T1000 (cell line): Measurements from ENCODE around the gene MLLT3.

Experiments used
- DNase-seq: peaks from one replicate; lab custom pipeline; 2025; ENCODE audit warnings: mixed read lengths; lab: John Stamatoyannopoulos, UW

The MLLT3 gene

DNA sequence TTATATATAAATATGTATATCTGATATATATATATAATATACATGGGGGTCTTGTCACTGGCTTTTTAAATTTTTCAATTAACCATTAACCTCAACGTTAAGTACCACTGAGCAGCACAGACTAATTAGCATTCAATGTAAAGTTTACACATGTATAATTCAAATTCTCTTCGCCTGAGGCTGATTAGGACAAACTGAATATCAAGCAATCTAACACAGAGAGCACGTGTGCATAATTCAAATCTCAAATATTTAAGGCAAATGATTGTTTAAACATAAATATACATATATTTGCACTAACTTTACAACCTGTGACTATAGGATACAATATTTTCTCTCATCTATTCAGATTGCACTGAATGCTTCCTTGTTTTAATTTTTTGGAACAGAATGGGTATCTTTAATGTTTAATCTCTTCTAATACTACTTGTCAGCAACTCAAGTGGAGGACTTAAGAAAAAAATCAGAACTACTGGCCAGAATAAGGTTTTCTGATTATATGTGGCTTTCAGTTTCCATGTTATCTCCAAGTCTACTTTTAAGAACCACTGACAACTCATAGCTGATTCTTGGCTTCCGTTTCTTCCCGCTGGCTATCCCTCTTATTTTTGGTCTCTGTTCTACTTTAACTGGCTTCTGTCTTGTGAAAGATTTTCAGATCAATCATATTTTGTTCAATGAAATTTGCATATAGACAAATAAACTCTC is 204.8 kb downstream of the MLLT3 start:
- no peak for DNase-seq

DNA sequence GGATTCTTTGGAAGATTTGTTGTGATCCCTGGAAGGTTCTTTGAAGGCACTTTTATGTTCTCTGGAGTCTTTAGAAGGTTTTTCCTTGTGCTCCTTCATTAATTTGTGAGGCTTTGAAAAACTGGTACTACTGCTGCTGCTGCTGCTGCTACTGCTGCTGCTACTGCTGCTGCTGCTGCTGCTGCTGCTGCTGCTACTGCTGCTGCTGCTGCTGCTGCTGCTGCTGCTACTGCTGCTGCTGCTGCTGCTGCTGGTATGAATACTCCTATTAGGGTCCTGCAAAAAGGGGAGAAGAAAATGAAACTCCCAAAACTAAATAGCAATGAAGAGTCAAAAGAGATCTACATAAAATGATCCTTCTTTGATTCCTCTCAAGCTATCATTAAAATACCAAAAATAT is 208.1 kb downstream of the MLLT3 start:
- no peak for DNase-seq

DNA sequence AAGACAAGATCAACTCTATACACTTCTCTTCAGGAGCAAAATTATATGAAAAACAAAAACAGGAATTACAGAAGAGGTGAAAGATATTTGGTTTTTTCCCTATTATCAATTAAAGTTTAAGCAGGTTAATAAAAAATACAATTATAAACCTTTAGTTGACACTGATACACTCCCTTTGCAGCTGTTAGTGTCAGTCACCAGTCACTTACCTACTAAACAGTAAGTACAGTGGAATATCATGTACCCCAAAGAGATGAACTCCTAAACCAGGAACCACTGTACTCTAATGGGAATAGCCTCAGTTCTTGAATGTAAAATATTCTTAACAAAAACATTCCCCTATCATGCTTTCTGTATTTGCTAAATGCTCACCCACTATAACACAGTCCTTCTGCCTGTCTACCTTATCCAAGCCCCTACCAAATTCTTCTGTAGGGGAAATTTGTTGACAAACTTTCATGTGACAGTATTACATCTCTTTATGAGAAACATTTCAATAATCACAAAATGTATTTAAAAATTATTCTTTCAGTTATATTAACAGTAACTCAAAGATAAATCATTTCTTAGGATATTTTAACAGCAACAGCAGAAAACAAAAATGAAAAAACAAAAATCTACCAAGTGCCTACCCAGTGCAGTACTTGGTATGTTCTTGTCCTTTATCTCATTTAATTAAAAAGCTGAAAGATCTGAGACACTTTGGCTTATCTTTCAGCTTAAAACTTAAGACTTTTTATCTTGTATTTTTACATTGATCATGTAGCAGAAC is 212.8 kb downstream of the MLLT3 start:
- DNase-seq, result no peak

DNA sequence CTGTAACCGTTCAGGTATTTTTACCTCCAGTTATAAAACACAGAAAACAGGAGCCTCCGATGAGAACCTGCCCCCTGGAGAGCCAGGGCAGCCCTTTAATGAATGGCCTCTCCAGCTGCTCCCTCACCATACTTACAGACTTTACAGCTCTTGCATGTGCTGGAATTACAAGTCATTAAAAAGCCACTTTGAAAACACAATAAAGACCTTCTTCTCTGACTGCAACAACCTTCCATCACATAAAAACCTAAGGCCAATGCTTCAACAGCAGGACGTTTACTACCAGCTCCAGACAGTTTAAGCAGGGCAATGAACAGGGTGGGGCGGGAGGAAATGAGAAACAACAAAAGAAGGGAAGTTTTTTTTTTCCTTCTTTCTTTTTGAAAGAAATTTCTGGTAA is 213.8 kb downstream of the MLLT3 start:
- no peak for DNase-seq

- no peak for DNase-seq
Measured at GRCh38 chr9:20407013-20407412, 215.3 kb downstream of the MLLT3 start.

DNA sequence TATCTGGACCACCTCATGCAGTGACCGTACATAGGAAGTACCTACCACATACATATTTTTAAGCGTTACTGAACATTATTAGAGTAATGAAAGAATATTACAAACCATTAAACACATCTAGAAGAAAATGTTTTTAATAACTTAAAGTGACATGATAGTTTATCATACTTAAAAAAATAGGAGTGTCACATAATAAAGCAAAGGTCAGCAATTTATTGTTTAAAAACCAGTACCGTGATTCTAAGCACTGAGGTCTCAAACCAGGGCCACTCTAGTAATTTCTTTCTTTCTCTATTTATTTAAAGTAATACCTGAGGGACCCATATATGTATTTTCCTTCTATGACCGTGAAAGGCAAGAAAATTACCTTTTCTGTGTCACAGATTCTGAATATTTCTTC is 216.0 kb downstream of the MLLT3 start:
- no peak for DNase-seq

GRCh38 chr9:20405616-20406015 is 216.7 kb downstream of the MLLT3 start:
- no peak for DNase-seq

DNA sequence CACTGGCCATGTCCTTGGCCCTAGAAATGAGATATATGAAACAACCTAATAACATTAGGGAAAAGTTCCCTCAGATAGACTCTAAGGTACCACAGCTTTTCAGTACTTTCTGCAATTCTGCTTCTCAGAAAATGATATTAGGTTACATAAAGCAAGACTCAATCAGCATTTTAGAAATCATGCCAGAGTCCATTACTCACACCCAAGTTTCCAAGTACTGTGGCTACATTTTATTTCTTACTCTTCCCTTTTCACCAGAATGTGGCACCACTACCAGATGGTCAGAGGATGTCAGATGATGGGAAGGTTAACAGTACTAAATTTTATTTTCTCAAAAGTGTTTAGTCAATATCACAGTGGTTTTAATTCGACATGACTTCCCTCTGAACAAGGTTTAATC is 217.2 kb downstream of the MLLT3 start:
- DNase-seq, result no peak

DNA sequence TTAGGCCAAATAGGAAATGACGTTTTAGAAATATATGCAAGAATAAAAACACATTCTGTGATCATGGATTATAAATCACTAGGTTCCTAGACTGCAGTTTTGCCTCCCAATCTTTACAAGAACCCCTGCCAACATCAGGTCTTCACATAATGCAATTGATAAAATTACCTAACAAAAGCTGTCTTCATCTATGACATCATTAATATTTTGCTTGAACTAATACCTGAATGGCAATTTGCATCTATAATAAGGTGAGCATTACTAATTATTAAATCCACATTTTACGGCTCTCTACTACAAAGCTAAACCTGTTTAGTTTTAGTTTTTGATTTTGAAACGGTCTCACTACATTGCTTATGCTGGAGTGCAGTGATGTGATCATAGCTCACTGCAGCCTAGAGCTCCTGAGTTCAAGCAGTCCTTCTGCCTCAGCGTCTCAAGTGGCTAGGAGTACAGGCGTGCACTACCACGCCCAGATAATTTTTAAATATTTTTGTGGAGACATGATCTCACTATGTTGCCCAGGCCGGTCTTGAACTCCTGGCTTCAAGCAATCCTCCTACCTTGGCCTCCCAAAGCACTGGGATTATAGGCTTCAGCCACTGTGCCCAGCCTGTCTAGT is 218.0 kb downstream of the MLLT3 start:
- DNase-seq, result no peak

DNA sequence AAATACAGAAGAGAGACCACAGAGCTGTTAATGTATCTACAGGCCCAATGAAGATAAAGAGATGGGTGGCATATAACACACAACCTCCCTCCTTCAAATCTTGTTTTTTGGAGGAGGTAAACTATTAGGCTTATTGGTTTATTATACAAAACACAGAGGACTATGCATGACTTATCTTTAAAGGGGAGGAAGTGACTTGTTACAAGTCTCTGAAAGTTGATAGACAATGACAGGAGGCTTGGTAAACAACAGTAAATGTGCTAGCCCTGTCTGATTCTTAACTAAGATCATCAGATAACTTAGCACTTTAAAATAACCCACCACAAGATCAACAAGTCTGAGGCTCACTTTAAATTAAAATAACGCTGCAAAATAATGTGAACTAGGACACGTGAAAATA is 219.0 kb downstream of the MLLT3 start:
- no peak for DNase-seq

- no peak for DNase-seq
Measured at GRCh38 chr9:20402273-20402875, 219.9 kb downstream of the MLLT3 start.

DNA sequence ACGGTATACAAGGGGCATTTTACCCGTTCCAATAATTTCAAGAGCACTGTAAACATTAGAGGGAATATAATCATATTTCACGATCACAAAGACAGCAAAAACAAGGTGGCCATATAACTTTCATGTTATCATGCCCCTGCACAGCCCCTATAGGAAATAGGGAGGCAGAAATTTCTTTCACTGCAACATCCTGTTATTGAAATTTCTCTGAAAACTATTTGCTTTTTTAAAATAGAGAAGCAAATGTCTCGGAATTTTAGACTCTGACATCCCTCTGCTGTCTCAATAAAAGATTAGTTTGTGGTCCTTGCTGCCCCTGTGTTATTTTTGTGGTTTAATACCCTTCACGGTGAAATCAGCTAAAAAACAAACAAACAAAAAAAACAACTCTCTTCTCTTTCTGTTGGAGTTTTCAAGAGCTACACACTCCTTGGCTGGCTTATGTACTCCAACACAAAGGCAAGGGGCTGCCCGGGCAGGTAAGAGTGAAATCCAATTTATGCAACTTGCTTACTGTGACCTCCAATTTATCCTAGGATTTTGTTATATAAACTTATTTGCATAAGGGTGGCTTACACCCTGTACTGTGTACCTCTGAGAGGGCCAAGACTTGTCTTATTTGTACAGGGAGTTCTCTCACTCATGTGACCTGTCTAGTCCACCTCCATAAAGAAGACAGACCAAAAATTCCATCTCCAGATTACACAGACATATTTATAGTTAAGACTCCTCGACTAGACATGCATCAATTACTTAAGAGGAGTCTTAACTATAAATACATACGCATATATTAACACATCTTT is 223.6 kb downstream of the MLLT3 start:
- no peak for DNase-seq

DNA sequence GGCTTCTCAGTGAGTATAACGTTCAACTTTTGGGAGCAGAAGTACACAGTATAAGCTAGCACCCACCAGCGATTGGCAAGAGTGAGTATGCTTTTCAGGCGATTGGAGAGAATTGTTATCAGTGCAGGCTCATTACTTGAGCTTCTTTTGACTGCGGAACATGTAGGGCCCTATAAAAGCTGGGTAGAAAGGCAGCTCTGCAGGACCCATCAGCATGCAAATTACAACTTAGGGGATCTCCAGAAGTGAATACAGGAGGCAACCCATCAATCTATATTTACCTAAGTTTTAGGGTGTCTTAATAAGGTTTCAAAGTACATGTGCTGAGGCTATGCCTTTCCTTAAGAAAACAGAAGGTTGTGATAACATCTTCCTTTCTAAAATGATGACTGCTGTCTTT is 225.0 kb downstream of the MLLT3 start:
- no peak for DNase-seq

GRCh38 chr9:20396509-20396908 is 225.8 kb downstream of the MLLT3 start:
- no peak for DNase-seq

GRCh38 chr9:20395651-20396050 is 226.6 kb downstream of the MLLT3 start:
- no peak for DNase-seq

DNA sequence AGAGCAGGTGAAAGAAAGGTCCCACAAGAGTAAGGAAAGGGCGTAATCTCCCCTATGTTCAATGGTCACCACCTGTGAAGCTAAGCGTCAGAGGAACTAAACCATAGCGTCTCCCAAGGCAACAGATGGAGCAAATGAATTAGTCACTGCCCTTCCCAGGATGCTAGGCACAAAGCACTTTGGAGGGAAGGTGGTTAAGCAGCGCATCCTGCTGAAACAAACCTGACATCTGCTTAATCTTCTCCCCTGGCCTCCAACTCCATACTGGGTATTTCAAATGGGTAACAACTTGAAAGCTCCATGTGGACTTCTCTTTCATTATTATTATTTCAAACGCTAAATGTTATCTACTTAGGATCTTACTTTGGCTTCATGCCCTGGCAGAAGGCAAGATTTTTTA is 227.3 kb downstream of the MLLT3 start:
- no peak for DNase-seq

- no peak for DNase-seq
Measured at GRCh38 chr9:20391208-20391607, 231.1 kb downstream of the MLLT3 start.

DNA sequence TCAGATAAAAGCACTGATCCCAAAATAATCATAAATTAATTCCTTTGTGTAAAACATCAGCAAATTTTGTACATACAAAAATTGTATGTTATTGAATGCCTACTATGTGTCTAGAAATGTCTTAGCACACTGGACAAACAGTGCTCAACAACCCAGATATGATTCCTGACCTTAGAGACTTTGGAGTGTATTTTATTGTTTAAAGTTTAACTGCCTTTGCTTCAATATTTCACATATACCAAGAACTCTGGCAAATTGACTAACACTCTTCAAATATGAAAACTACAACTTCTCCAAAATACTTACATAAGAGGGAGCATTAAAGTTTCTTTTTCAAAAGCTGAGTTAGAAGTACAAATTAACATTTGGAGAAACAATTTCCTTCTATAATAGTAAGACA is 231.9 kb downstream of the MLLT3 start:
- no peak for DNase-seq

GRCh38 chr9:20387062-20387461 is 235.2 kb downstream of the MLLT3 start:
- DNase-seq, result no peak

DNA sequence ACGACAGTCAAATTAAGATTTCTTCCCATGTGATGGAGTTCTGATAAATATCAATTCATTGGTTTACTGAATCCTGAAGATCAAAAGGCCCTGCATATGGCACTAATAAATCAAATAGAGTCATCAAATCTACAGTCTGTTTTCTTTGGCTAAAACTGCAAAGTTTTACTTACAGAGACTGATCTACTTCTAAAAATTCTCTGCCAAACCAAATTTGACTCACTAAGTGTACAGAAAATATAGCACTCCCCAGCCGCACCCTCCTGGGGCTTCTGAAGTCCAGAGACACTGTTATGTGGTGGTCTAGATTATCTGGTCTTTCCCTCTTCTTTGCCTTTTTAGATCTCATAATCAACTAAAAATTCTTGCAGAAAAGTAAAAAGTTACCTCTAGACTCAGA is 237.7 kb downstream of the MLLT3 start:
- no peak for DNase-seq

DNA sequence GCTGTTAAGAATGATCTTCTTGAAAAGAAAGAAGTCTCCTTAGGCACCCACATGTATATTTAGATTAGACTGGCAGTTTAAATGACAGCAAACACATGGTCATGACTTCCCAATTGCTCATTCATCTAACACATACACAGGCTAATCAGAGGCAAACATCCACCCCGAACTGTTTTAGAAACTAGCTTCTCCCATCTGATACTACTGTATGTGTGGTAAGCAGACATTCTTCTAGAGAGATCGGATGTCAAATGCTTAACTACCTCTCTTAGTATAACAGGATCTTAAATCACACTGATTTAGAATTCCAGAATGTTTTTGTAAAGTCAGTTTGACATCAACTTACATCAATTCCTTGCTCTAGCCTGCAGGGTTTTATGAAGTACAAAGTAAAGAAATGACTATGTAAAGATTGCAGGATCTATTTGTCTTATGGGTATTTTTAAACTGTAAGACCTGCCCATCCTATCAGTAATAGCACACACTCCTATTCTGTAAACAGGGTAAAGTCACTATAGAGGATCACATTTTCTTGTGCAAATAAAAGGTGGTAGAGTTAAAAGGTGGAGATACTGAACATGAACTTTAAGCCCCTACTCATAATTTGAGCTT is 239.7 kb downstream of the MLLT3 start:
- DNase-seq, result no peak

DNA sequence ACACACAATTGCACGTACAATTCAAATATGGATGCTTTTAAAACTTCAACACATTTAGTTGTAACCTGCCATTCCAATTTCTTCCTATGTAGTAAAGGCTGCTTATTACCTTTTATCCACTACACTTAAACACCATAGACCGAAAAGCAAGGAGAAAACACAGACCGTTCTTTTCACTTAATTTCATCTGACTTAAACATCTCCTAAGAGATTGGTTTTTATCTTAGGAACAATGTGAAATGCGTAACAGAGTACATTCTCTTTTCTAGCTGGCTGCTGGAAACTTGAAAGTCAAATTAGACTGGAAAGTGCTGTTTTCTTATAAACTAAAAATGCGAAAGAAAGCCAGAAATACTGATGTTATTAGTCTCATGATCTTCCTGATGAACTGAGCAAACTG is 241.8 kb downstream of the MLLT3 start:
- DNase-seq, result no peak
